ENCODE data around the gene GAB2. TPM values are rescaled to one million over a fixed set of nuclear protein-coding genes. Genes with fewer than 3 reads are reported as not detected.

GAB2 gene
- total and polyA plus RNA-seq, 2 of the 13 experiments (the other 11 are each of a cell fraction or from before 2014, with no cell fraction given) = 4.1 to 8.6 TPM

GRCh38 chr11:78420796-78421209, 3.2 kb upstream of the GAB2 start:
- peaks cover 28% of the 10 kb centered on the region for H3K4me1 ChIP-seq (ENCODE audit: insufficient read depth, low read length)
- ChIA-PET POLR2A (no interaction called here), CTCF (ENCODE audit: low intra/inter-chr PET ratio, low total read pairs) (no interaction called here)
- 90% methylated on average over 9 of the region's 9 CpGs for WGBS (ENCODE audit: low lambda C conversion rate)
- no TSS peak for BruUV-seq (replicated peaks)
- FAIRE-seq (no peak), ATAC-seq (no peak), DNase-seq (ENCODE audit: low spot score) (no peak)
- H3K4me3 ChIP-seq (replicated peaks in 1 of 3; ENCODE audit: insufficient read depth in 1 of 3, low read depth in 2 of 3, low read length in 3 of 3) = no peak overlapping the region
- no peak overlapping the region for H2AFZ ChIP-seq (ENCODE audit: low read length)
- no peaks in the 10 kb centered on the region for H3K79me2 ChIP-seq (ENCODE audit: insufficient read depth, low read length)
- no peak overlapping the region for H3K9ac ChIP-seq (ENCODE audit: insufficient read depth, low read depth, low read length)
- H3K27me3 ChIP-seq (ENCODE audit: control insufficient read depth in 1 of 2, insufficient read depth in 2 of 2, low read length in 2 of 2) = no peaks in the 10 kb centered on the region
- TF ChIP-seq ZNF687 (CRISPR knock-in tag; IDR thresholded peaks at IDR 0.05) = peak; percentile 4; the same call in 1 of the 2 replicates
- no peak for TF ChIP-seq ZNF614 (CRISPR knock-in tag; IDR thresholded peaks at IDR 0.05; ENCODE audit: borderline replicate concordance)
- intact Hi-C loops (cut with micrococcal nuclease; ENCODE audit: unreplicated experiment) (no loop called here), in situ Hi-C loops (cut with HindIII; ENCODE audit: extremely low pct_ligation_motif_present, low pct_unique_long_range_greater_than_20kb) (no loop called here)
- no peak overlapping the region for H3K27ac ChIP-seq (ENCODE audit: extremely low read length, insufficient read depth, low read length)
- no peaks in the 10 kb centered on the region for H4K20me1 ChIP-seq (ENCODE audit: insufficient read depth, low read length)
- no peaks in the 10 kb centered on the region; a peak in 1 of 5 replicates for H3K36me3 ChIP-seq (replicated peaks in 1 of 2; ENCODE audit: control insufficient read depth in 1 of 2, insufficient read depth in 2 of 2, low read length in 2 of 2)
- no peaks in the 10 kb centered on the region for H3K9me3 ChIP-seq (ENCODE audit: low read length)
- H3K4me2 ChIP-seq (ENCODE audit: low read depth, low read length) = no peak overlapping the region

GRCh38 chr11:78420255-78420764, 2.7 kb upstream of the GAB2 start:
- Histone ChIP-seq H3K4me3 (replicated peaks in 1 of 3; ENCODE audit: insufficient read depth in 1 of 3, low read depth in 2 of 3, low read length in 3 of 3) (no peak overlapping the region), H2AFZ (ENCODE audit: low read length) (no peak overlapping the region), H3K9me3 (ENCODE audit: low read length) (no peaks in the 10 kb centered on the region), H3K4me2 (ENCODE audit: low read depth, low read length) (no peak overlapping the region), H3K4me1 (ENCODE audit: insufficient read depth, low read length) (peaks cover 33% of the 10 kb centered on the region), H3K79me2 (ENCODE audit: insufficient read depth, low read length) (peaks cover 5% of the 10 kb centered on the region), H3K36me3 (replicated peaks in 1 of 2; ENCODE audit: control insufficient read depth in 1 of 2, insufficient read depth in 2 of 2, low read length in 2 of 2) (no peaks in the 10 kb centered on the region; a peak in 1 of 5 replicates), H3K27ac (ENCODE audit: extremely low read length, insufficient read depth, low read length) (no peak overlapping the region), H4K20me1 (ENCODE audit: insufficient read depth, low read length) (no peaks in the 10 kb centered on the region), H3K27me3 (ENCODE audit: control insufficient read depth in 1 of 2, insufficient read depth in 2 of 2, low read length in 2 of 2) (no peaks in the 10 kb centered on the region), H3K9ac (ENCODE audit: insufficient read depth, low read depth, low read length) (no peak overlapping the region)
- FAIRE-seq (peak; percentile 68), ATAC-seq (no peak), DNase-seq (ENCODE audit: low spot score) (peak; percentile 33)
- CTCF ChIA-PET (ENCODE audit: low intra/inter-chr PET ratio, low total read pairs) = interaction anchor here (1.3 kb wide), 1 partner anchor 144 kb away, joined by 3 read pairs; no protein-coding TSS in a partner anchor
- intact Hi-C loops (cut with micrococcal nuclease; ENCODE audit: unreplicated experiment) (no loop called here), in situ Hi-C loops (cut with HindIII; ENCODE audit: extremely low pct_ligation_motif_present, low pct_unique_long_range_greater_than_20kb) (no loop called here)
- 41% methylated on average over 9 of the region's 9 CpGs for WGBS (ENCODE audit: low lambda C conversion rate)
- no TSS peak for BruUV-seq (replicated peaks)
- POLR2A ChIA-PET = no interaction called here
- TF ChIP-seq PAWR (CRISPR knock-in tag; IDR thresholded peaks at IDR 0.05; ENCODE audit: borderline replicate concordance) = no peak
- TF ChIP-seq SMC3 (IDR thresholded peaks at IDR 0.05; ENCODE audit: low read length) = 0 out of 2 replicates have a peak, but pooled peaks have one; percentile 5
- TF ChIP-seq CTCF (CRISPR knock-in tag; IDR thresholded peaks at IDR 0.05) = peak; percentile 62
- TF ChIP-seq ZNF687 (CRISPR knock-in tag; IDR thresholded peaks at IDR 0.05) = 0 out of 2 replicates have a peak, but pooled peaks have one; percentile 15
- peak; percentile 54 for TF ChIP-seq STAG1 (CRISPR knock-in tag; IDR thresholded peaks at IDR 0.05)
